ENCODE measurements around the gene PLCL1. TPM values are rescaled to one million over a fixed set of nuclear protein-coding genes. Genes with fewer than 3 reads are reported as not detected.
A peak's percentile ranks its signal among the peaks of the same experiment; 100 is the strongest.

PLCL1 gene
- polyA plus RNA-seq, 1 of the 3 experiments (the other 2 are of a cell fraction) = 7.7 TPM

DNA sequence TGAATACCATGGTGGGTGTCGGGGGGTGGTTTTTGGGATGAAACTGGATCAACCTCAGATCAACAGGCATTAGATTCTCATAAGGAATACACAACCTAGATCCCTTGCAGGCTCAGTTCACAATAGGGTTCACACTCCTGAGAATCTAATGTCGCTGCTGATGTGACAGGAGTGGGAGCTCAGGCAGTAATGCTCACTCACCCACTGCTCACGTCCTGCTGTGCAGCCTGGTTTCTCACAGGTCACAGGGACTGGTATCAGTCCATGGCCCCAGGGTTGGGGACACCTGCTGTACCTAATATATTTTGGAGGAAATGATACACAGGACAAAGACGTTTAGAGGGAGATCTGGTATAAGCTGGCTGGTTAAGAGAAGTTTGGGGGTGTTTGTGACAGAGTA is 338.8 kb downstream of the PLCL1 start:
- TF ChIP-seq TEAD4 (IDR thresholded peaks at IDR 0.05; ENCODE audit: borderline replicate concordance, insufficient read depth) (no peak), JUND (IDR thresholded peaks at IDR 0.05) (no peak), CHD2 (IDR thresholded peaks at IDR 0.05; ENCODE audit: low read length, partially characterized antibody) (no peak), RCOR1 (IDR thresholded peaks at IDR 0.05; ENCODE audit: low read length) (no peak)
- TF ChIP-seq, protein P1, sequence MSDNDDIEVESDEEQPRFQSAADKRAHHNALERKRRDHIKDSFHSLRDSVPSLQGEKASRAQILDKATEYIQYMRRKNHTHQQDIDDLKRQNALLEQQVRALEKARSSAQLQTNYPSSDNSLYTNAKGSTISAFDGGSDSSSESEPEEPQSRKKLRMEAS (IDR thresholded peaks at IDR 0.05; ENCODE audit: low read depth) = no peak
- WGBS (ENCODE audit: low lambda C conversion rate) = 80% methylated on average over 4 of the region's 4 CpGs
- no peaks in the 10 kb centered on the region for H3F3A ChIP-seq (replicated peaks; ENCODE audit: insufficient read depth)
- no peaks in the 10 kb centered on the region for H3K9me2 ChIP-seq
- H3K4me1 ChIP-seq (ENCODE audit: control insufficient read depth in 1 of 2, insufficient read depth in 2 of 2, low read depth in 1 of 2, low read length in 1 of 2) = peaks cover 0 to 14% of the 10 kb centered on the region in 2 experiments; a peak in 2 of 4 replicates
- ChIA-PET POLR2A (no interaction called here), CTCF (interaction anchor here (1.6 kb wide), 1 partner anchor 153 kb away, joined by 3 read pairs; no protein-coding TSS in a partner anchor)
- H2AFZ ChIP-seq (ENCODE audit: low read depth) = no peak overlapping the region
- H3K9me3 ChIP-seq = no peaks in the 10 kb centered on the region
- DNase-seq = no peak
- H3K79me2 ChIP-seq (ENCODE audit: insufficient read depth) = no peaks in the 10 kb centered on the region
- no peak overlapping the region for H3K9ac ChIP-seq
- no peak overlapping the region for H3K4me3 ChIP-seq (ENCODE audit: low read depth in 2 of 2, low read length in 1 of 2)
- H3K4me2 ChIP-seq = no peak overlapping the region
- H3K27ac ChIP-seq (ENCODE audit: low read depth in 2 of 2, low read length in 1 of 2) = peak overlapping the region in 1 of 2 experiments; percentile 94; a peak in 2 of 4 replicates
- no peaks in the 10 kb centered on the region for H4K20me1 ChIP-seq (ENCODE audit: insufficient read depth)
- no peaks in the 10 kb centered on the region for H3K27me3 ChIP-seq (ENCODE audit: insufficient read depth)
- H3K36me3 ChIP-seq (replicated peaks in 1 of 2; ENCODE audit: control insufficient read depth in 1 of 2, insufficient read depth in 2 of 2, low read length in 1 of 2) = peaks cover 0 to 8% of the 10 kb centered on the region in 2 experiments

DNA sequence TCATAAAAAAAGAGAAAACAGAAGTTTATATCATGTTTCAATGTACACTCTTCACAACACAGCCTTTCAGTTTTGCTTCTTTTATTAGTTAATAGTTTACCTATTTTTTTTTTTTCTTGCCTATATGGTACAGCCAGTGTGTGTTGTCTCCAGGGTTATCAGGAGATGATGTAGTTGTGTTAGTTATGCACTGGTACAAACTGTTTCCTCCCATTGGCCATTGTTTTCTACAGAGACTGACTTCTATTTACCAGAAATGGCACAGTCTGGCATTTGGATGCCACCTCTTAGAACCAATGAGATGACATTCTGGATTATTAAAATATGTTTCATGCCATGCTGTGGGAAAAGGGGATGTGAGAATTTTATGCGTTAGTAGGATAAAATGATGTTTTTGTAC is 339.4 kb downstream of the PLCL1 start:
- POLR2A ChIA-PET = no interaction called here
- Histone ChIP-seq H4K20me1 (ENCODE audit: insufficient read depth) (no peaks in the 10 kb centered on the region), H3K9me2 (no peaks in the 10 kb centered on the region), H3K4me2 (no peak overlapping the region), H3K36me3 (replicated peaks in 1 of 2; ENCODE audit: control insufficient read depth in 1 of 2, insufficient read depth in 2 of 2, low read length in 1 of 2) (peaks cover 0 to 10% of the 10 kb centered on the region in 2 experiments), H3K4me1 (ENCODE audit: control insufficient read depth in 1 of 2, insufficient read depth in 2 of 2, low read depth in 1 of 2, low read length in 1 of 2) (peaks cover 0 to 14% of the 10 kb centered on the region in 2 experiments; a peak in 2 of 4 replicates), H3K9ac (no peak overlapping the region), H3K27ac (ENCODE audit: low read depth in 2 of 2, low read length in 1 of 2) (peak overlapping the region in 1 of 2 experiments; percentile 94; a peak in 2 of 4 replicates), H2AFZ (ENCODE audit: low read depth) (no peak overlapping the region), H3K27me3 (ENCODE audit: insufficient read depth) (no peaks in the 10 kb centered on the region), H3F3A (replicated peaks; ENCODE audit: insufficient read depth) (no peaks in the 10 kb centered on the region), H3K9me3 (no peaks in the 10 kb centered on the region), H3K4me3 (ENCODE audit: low read depth in 2 of 2, low read length in 1 of 2) (no peak overlapping the region), H3K79me2 (ENCODE audit: insufficient read depth) (no peaks in the 10 kb centered on the region)
- no peak for DNase-seq
- 84% methylated on average over 1 of the region's 1 CpG for WGBS (ENCODE audit: low lambda C conversion rate)
- CTCF ChIA-PET = interaction anchor here (1.3 to 3.2 kb wide), 2 partner anchors 64 to 153 kb away, joined by 3 to 12 read pairs; no protein-coding TSS in a partner anchor
- TF ChIP-seq EP300 (IDR thresholded peaks at IDR 0.05; ENCODE audit: borderline replicate concordance in 1 of 2, low read depth in 1 of 2, low read length in 1 of 2) (no peak), RCOR1 (IDR thresholded peaks at IDR 0.05; ENCODE audit: low read length) (no peak), GABPA (IDR thresholded peaks at IDR 0.05; ENCODE audit: low read depth) (no peak), SMC3 (IDR thresholded peaks at IDR 0.05; ENCODE audit: low read depth, low read length) (no peak), SIN3A (IDR thresholded peaks at IDR 0.05; ENCODE audit: borderline replicate concordance, low read depth, low read length) (no peak), MXI1 (IDR thresholded peaks at IDR 0.05; ENCODE audit: low read depth, low read length) (no peak), JUND (IDR thresholded peaks at IDR 0.05) (no peak)
- TF ChIP-seq, protein P2, sequence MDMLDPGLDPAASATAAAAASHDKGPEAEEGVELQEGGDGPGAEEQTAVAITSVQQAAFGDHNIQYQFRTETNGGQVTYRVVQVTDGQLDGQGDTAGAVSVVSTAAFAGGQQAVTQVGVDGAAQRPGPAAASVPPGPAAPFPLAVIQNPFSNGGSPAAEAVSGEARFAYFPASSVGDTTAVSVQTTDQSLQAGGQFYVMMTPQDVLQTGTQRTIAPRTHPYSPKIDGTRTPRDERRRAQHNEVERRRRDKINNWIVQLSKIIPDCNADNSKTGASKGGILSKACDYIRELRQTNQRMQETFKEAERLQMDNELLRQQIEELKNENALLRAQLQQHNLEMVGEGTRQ (IDR thresholded peaks at IDR 0.05; ENCODE audit: borderline replicate concordance, low read depth, low read length) = no peak
- TF ChIP-seq, protein P3, sequence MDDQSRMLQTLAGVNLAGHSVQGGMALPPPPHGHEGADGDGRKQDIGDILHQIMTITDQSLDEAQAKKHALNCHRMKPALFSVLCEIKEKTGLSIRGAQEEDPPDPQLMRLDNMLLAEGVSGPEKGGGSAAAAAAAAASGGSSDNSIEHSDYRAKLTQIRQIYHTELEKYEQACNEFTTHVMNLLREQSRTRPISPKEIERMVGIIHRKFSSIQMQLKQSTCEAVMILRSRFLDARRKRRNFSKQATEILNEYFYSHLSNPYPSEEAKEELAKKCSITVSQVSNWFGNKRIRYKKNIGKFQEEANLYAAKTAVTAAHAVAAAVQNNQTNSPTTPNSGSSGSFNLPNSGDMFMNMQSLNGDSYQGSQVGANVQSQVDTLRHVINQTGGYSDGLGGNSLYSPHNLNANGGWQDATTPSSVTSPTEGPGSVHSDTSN (IDR thresholded peaks at IDR 0.05) = no peak

Measured in SK-N-SH (cell line).